IMR-90 (cell line): ENCODE measurements around the gene MMAB. TPM values are rescaled to one million over a fixed set of nuclear protein-coding genes. Genes with fewer than 3 reads are reported as not detected.

Experiments
- ATAC-seq: fragments of 200-7000 bp; cut with Tn5 transposase; 2 replicates; pipeline ENCODE4 v1.9.1; 2020; ENCODE audit warnings: low read depth, mild to moderate bottlenecking, moderate library complexity
- BruUV-seq: library from RNA; stranded (reverse); fragments of 400-500 nt; replicated peaks from 2 replicates; lab custom pipeline; 2021; lab: Mats Ljungman, UMichigan
- CTCF ChIA-PET: fragments of 300-600 bp; formaldehyde crosslinking; extraction: SDS; loops from one replicate; lab custom pipeline; 2021; ENCODE audit warnings: antibody characterized with exemption; lab: Yijun Ruan, JAX
- POLR2A ChIA-PET: fragments of 300-600 bp; sonication (Branson Sonifier 250); formaldehyde crosslinking; loops from one replicate; lab custom pipeline; 2022; ENCODE audit warnings: antibody characterized with exemption; ENCODE audit not compliant: unreplicated experiment; lab: Charles Lee
- DNase-seq: peaks from one replicate; pipeline ENCODE4 v3.0.0; 2013
- H2AFZ ChIP-seq: replicated peaks from 2 replicates; pipeline ENCODE3; 2013; ENCODE audit warnings: low read length, mild to moderate bottlenecking; ENCODE audit not compliant: poor library complexity
- H2AK5ac ChIP-seq: 2 replicates; pipeline ENCODE4 v1.6.1; 2013; ENCODE audit warnings: low read depth, low read length, inconsistent platforms
- H2AK9ac ChIP-seq: replicated peaks from 2 replicates; pipeline ENCODE3; 2013; ENCODE audit warnings: mild to moderate bottlenecking, low read depth, low read length, moderate library complexity; ENCODE audit not compliant: poor library complexity
- H2BK120ac ChIP-seq: 2 replicates; pipeline ENCODE4 v1.6.1; 2013; ENCODE audit warnings: low read depth, low read length, inconsistent platforms
- H2BK15ac ChIP-seq: 3 replicates; pipeline ENCODE4 v1.6.1; 2013; ENCODE audit warnings: low read depth, low read length, inconsistent platforms
- H2BK20ac ChIP-seq: 2 replicates; pipeline ENCODE4 v1.6.1; 2013; ENCODE audit warnings: low read depth, mild to moderate bottlenecking, inconsistent platforms, low read length, moderate library complexity
- H2BK5ac ChIP-seq: 2 replicates; pipeline ENCODE4 v1.6.1; 2013; ENCODE audit warnings: mild to moderate bottlenecking, low read depth, low read length, inconsistent platforms; ENCODE audit not compliant: poor library complexity, severe bottlenecking
- H3K14ac ChIP-seq: replicated peaks from 2 replicates; pipeline ENCODE4 v1.6.1; 2013; ENCODE audit warnings: low read depth, low read length, inconsistent platforms
- H3K18ac ChIP-seq: 2 replicates; pipeline ENCODE4 v1.6.1; 2013; ENCODE audit warnings: low read depth, low read length, control low read depth
- H3K23ac ChIP-seq: 2 replicates; pipeline ENCODE4 v1.6.1; 2013; ENCODE audit warnings: low read depth, low read length, inconsistent platforms
- H3K27ac ChIP-seq: 2 replicates; pipeline ENCODE4 v1.5.1; 2013; ENCODE audit warnings: mild to moderate bottlenecking, control low read depth, low read length; ENCODE audit not compliant: insufficient read depth
- H3K27me3 ChIP-seq: 2 replicates; pipeline ENCODE4 v1.6.1; 2013; ENCODE audit warnings: low read length; ENCODE audit not compliant: control insufficient read depth, insufficient read depth
- H3K36me3 ChIP-seq: 2 replicates; pipeline ENCODE4 v1.6.1; 2013; ENCODE audit warnings: low read length, mixed read lengths; ENCODE audit not compliant: control insufficient read depth, insufficient read depth
- H3K4ac ChIP-seq: 2 replicates; pipeline ENCODE4 v1.6.1; 2013; ENCODE audit warnings: low read depth, low read length, inconsistent platforms
- H3K4me1 ChIP-seq: 2 replicates; pipeline ENCODE4 v1.6.1; 2013; ENCODE audit warnings: low read length, mixed read lengths; ENCODE audit not compliant: control insufficient read depth, insufficient read depth
- H3K4me2 ChIP-seq: 2 replicates; pipeline ENCODE4 v1.6.1; 2013; ENCODE audit warnings: low read depth, mild to moderate bottlenecking, control low read depth, low read length, moderate library complexity
- H3K4me3 ChIP-seq: 2 replicates; pipeline ENCODE4 v1.5.1; 2013; ENCODE audit warnings: low read depth, mild to moderate bottlenecking, control low read depth, low read length, moderate library complexity; ENCODE audit not compliant: insufficient read depth
- H3K56ac ChIP-seq: 2 replicates; pipeline ENCODE4 v1.6.1; 2013; ENCODE audit warnings: low read length, inconsistent platforms; ENCODE audit not compliant: insufficient read depth; ENCODE audit errors: extremely low read depth
- H3K79me1 ChIP-seq, 2 experiments: 2 replicates each; pipeline ENCODE4 v1.6.1; 2013; ENCODE audit warnings: low read length in 2 of 2, inconsistent platforms in 1 of 2, low read depth in 1 of 2
- H3K9ac ChIP-seq: 2 replicates; pipeline ENCODE4 v1.6.1; 2013; ENCODE audit warnings: low read depth, low read length, control low read depth
- H3K9me1 ChIP-seq: 2 replicates; pipeline ENCODE4 v1.6.1; 2013; ENCODE audit warnings: low read length, inconsistent platforms; ENCODE audit not compliant: insufficient read depth
- H3K9me3 ChIP-seq: 2 replicates; pipeline ENCODE4 v1.6.1; 2013; ENCODE audit warnings: low read length; ENCODE audit not compliant: control insufficient read depth, insufficient read depth
- H4K20me1 ChIP-seq: 2 replicates; pipeline ENCODE4 v1.6.1; 2013; ENCODE audit warnings: low read length, inconsistent platforms; ENCODE audit not compliant: insufficient read depth
- H4K5ac ChIP-seq: 2 replicates; pipeline ENCODE4 v1.6.1; 2013; ENCODE audit warnings: mild to moderate bottlenecking, low read depth, low read length, control low read depth
- H4K8ac ChIP-seq, 2 experiments: 2 replicates each; pipeline ENCODE4 v1.6.1; 2013; ENCODE audit warnings: low read depth in 2 of 2, low read length in 2 of 2, control low read depth in 1 of 2, inconsistent platforms in 1 of 2
- H4K91ac ChIP-seq: 2 replicates; pipeline ENCODE4 v1.6.1; 2013; ENCODE audit warnings: low read depth, low read length, inconsistent platforms; ENCODE audit not compliant: insufficient read depth
- CEBPB ChIP-seq: IDR thresholded peaks from 2 replicates; pipeline ENCODE4 v1.6.1; 2012; ENCODE audit warnings: low read depth, low read length, improper control_type of control experiment
- NFE2L2 ChIP-seq: fragments of 150-350 bp; IDR thresholded peaks from 2 replicates; pipeline ENCODE4 v1.6.1; 2016; ENCODE audit warnings: low read depth, mild to moderate bottlenecking, low read length
- RFX5 ChIP-seq: IDR thresholded peaks from 2 replicates; pipeline ENCODE4 v1.8.0; 2012; ENCODE audit warnings: low read depth, mild to moderate bottlenecking, low read length, moderate library complexity
- WGBS, 2 experiments: methylation state at CpG; one replicate each; pipeline versions ENCODE4 v1.1.5 to v1.1.7; 2013; ENCODE audit warnings: missing lambda C conversion rate in 2 of 2; ENCODE audit not compliant: insufficient read length in 1 of 2; ENCODE audit errors: extremely low coverage in 2 of 2; 5-methylcytosine and 5-hydroxymethylcytosine counted together
- dilution Hi-C: fragments of 300-500 bp; cut with HindIII; formaldehyde crosslinking; loops from one replicate; pipeline ENCODE4 v1.14.3; 2018; ENCODE audit warnings: low sequenced_read_pairs; ENCODE audit not compliant: unreplicated experiment
- in situ Hi-C: fragments of 300-500 bp; cut with MboI; formaldehyde crosslinking; loops from 3 replicates; pipeline ENCODE4 v1.14.3; 2019; ENCODE audit warnings: low sequenced_read_pairs, inconsistent platforms, mixed read lengths
- intact Hi-C: fragments of 100-400 bp; cut with micrococcal nuclease; formaldehyde crosslinking; loops from 2 replicates; pipeline ENCODE4 v1.10.0; 2022
- polyA plus RNA-seq, 3 experiments: library from polyadenylated mRNA; depleted of rRNA; stranded (reverse); fragments of >200 nt; gene quantifications; 2 replicates each; pipeline ENCODE4 v1.2.3, GENCODE V29; 2012; ENCODE audit warnings: low replicate concordance in 1 of 3
- total RNA-seq: library from RNA; depleted of rRNA; stranded (reverse); fragments of >200 nt; gene quantifications from 2 replicates; pipeline ENCODE4 v1.2.3, GENCODE V29; 2012

MMAB gene
- total and polyA plus RNA-seq, 2 of the 4 experiments (the other 2 are of a cell fraction): 16.5 to 16.9 TPM

DNA sequence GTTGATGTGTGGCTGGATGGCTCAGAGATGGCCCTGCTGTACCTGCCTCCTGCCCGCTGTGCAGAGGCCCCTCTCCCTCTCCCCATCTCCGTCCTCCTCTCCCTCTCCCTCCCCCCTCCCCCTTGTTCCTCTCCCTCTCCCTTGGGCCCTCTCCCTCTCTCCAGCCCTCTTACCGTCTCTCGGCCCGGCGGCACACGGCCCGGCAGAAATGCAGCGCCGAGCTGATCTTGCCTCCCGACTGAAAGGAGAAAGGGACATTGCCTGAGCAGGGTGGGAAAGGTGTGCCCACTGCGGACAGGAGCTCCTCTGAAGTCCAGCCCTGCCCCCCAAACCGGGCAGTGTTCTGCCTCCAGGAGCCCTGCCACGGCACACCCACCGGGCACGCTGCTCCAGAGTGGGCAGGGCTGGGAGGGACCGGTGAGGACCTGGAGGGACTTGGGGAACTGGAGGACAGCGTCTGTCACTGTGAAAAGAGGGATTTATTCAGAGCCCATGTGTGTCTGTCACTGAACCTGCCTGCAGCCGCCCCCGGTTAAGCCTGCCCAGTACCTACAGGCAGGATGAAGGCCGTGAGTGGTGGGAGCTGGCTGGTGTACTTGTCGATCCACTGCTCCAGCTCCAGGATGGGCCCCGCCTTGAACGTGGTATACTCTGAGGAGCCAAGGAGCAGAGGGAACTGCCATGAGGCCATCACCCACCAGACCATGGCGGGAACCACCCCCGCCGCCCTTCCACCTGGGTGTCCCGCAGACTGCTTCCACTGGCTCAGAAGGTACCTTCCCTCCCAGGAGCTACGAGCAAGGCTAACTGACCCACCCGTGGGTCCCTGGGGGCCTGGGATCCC, 12.2 kb downstream of the MMAB start:
- dilution Hi-C loops: no loop called here
- Histone ChIP-seq H3K9me3 (0 out of 2 replicates have a peak, but pooled peaks cover 2% of the 10 kb centered on the region), H3K9ac (no peak overlapping the region), H3K36me3 (0 out of 2 replicates have a peak, but pooled peaks cover 1% of the 10 kb centered on the region), H3K27ac (no peak overlapping the region), H4K5ac (no peak overlapping the region), H4K20me1 (no peaks in the 10 kb centered on the region), H3K56ac (no peak overlapping the region), H2AK9ac (no peak overlapping the region), H3K18ac (no peak overlapping the region), H2AK5ac (no peak overlapping the region), H3K23ac (no peak overlapping the region), H3K4me1 (no peaks in the 10 kb centered on the region), H3K4ac (no peak overlapping the region), H3K79me1 (no peaks in the 10 kb centered on the region), H3K9me1 (no peaks in the 10 kb centered on the region), H3K14ac (no peak overlapping the region), H2BK15ac (no peak overlapping the region), H3K27me3 (no peaks in the 10 kb centered on the region), H3K4me3 (no peak overlapping the region), H3K4me2 (no peak overlapping the region), H4K91ac (no peak overlapping the region), H4K8ac (no peak overlapping the region), H2AFZ (no peak overlapping the region), H2BK20ac (no peak overlapping the region), H2BK5ac (no peak overlapping the region), H2BK120ac (no peak overlapping the region)
- ATAC-seq: no peak
- DNase-seq: no peak
- intact Hi-C loops: no loop called here
- in situ Hi-C loops: no loop called here
- no peak for TF ChIP-seq RFX5
- no peak for TF ChIP-seq NFE2L2
- TF ChIP-seq CEBPB: no peak
- ChIA-PET CTCF (no interaction called here), POLR2A (no interaction called here)
- no TSS peak for BruUV-seq
- WGBS, 2 experiments: 76% methylated on average over 12 of the region's 30 CpGs; no CpG with 5 or more reads in 1 of the 2 experiments
